GM18498 (cell line): ENCODE results near the gene LPAR3.

ENCODE experiments used
- ATAC-seq: cut with Tn5 transposase; IDR thresholded peaks from one replicate; pipeline ENCODE4 v1.9.1; 2021; ENCODE audit warnings: mild to moderate bottlenecking, moderate library complexity; ENCODE audit not compliant: unreplicated experiment

The LPAR3 gene

GRCh38 chr1:84780000-84780716 is 112.8 kb downstream of the LPAR3 start:
- no peak for ATAC-seq

- no peak for ATAC-seq
These were observed 116.4 kb downstream of the LPAR3 start for GRCh38 chr1:84776639-84777038.

- no peak for ATAC-seq
These were observed 117.5 kb downstream of the LPAR3 start for GRCh38 chr1:84775535-84775920.

- ATAC-seq, result no peak
These were observed 118.1 kb downstream of the LPAR3 start for GRCh38 chr1:84774669-84775534.

GRCh38 chr1:84773933-84774497 is 119.0 kb downstream of the LPAR3 start:
- no peak for ATAC-seq

GRCh38 chr1:84773195-84773594 is 119.8 kb downstream of the LPAR3 start:
- no peak for ATAC-seq

- ATAC-seq, result peak; percentile 72
These were observed 120.5 kb downstream of the LPAR3 start for GRCh38 chr1:84772428-84772943.

- ATAC-seq, result peak; percentile 23
These were observed 121.1 kb downstream of the LPAR3 start for GRCh38 chr1:84771895-84772294.

- ATAC-seq, result no peak
These were observed 122.5 kb downstream of the LPAR3 start for GRCh38 chr1:84770481-84770880.

GRCh38 chr1:84769636-84770035 is 123.4 kb downstream of the LPAR3 start:
- no peak for ATAC-seq

GRCh38 chr1:84768634-84769033 is 124.4 kb downstream of the LPAR3 start:
- ATAC-seq, result no peak

- ATAC-seq, result no peak
These were observed 128.9 kb downstream of the LPAR3 start for GRCh38 chr1:84763912-84764680.

GRCh38 chr1:84762664-84763063 is 130.3 kb downstream of the LPAR3 start:
- ATAC-seq, result no peak
